Inflammatory macrophage (primary cell): ENCODE data around the gene NELL1.

ENCODE experiments used
- DNase-seq, 2 donors: peaks; one replicate each; pipeline ENCODE4 v3.0.0-alpha.2; 2020 to 2022

NELL1 gene

DNA sequence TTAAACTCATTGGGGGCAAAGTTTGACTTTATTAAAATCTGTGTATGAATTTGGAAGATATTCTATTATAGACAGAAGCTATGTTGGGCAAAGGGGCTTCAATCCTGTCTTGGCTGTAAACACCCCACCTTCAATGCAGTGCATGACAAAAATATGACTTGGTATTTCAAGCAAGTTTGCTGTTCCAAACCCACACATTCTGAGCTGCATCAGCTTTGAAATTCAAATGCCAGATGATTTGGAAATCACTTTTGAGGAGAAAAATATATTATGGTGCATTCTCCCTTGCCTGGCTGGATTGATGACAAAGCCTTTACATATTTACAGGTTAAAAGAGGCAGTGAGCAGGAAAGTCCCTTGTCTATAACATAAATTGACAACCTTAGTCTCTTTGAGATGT is 760.0 kb downstream of the NELL1 start:
- DNase-seq = no peak

DNA sequence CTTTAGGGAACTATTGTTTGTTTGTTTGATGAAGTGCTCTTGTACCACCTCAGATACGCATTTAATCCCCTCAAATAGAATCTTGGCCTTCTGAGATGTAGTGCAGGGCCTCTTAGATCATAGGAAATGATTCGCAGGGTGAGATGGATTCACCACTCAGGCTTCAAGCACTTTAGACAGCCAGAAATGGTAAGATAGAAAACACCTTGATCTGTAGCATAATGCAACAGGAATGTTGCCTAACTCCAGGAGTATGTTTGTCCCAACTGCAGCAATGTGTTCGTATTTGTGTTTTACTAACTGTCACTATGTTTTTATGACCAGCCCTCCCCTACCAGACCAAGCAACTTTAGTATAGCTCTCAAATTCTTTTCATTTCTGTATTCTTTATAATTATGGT is 761.2 kb downstream of the NELL1 start:
- DNase-seq = no peak

DNA sequence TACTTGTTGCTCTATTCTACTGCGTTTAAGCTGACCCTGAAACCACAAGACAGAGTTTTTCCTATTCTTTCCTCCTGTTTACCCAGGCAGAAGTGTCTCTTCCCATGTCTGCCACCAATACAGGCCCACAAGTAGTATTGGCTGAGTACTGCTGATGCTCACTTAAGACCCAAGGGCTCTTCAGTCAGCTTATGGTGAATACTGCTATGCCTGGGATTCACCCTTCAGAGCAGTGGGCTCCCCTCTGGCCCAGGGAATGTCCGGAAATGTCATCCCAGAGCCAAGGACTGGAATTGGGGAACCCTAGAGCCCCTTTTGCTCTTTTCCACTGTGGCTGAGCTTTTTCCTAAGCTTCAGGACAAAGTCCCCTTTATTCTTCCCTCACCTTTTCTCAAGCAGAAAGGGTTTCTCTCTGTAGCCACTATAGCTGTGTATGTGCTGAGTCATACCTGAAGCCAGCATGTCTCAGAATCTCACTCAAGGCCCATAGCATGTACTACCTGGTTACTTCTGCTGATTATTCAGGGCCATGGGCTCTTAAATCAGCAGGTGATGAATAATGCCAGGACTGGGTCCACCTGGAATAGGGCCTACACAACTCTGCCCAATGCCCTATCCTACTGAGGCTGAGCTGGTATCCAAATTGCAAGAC is 777.7 kb downstream of the NELL1 start:
- no peak for DNase-seq

DNA sequence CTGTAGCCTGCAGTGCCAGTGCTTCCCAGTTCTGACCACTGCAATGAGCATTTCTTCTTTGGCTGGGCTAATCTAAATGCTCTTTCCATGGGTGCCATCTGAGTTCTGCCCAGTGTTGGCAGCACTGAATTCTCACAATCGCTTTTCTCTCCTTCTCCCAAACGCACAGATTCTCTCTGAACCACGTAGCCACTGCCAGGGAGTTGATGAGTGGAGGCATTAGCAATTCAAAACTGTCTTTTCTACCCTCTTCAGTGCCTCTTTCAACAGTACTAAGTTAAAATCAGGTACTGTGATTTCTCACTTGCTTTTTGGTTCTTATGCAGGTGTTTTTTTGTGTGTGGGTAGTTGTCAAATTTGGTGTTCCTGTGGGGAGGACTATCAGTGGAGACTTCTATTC is 778.5 kb downstream of the NELL1 start:
- DNase-seq = no peak

DNA sequence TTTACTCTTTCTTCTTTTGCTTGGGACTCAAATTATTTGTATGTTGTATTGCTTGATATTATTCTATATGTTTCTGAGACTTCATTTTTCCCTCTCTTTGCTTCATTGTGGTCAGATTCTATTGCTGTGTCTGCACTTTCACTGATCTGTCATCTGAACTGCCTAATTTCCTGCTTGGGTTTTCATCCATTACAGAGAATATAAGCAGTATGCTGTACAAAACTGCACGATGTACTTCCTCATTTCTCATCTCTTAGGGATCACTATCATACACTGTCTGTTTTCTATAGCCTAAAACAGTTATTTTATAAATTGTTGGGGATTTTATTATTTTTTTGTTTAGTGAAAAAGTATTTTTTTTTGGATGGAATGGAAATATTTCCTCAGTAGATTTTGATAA is 786.8 kb downstream of the NELL1 start:
- DNase-seq = no peak

DNA sequence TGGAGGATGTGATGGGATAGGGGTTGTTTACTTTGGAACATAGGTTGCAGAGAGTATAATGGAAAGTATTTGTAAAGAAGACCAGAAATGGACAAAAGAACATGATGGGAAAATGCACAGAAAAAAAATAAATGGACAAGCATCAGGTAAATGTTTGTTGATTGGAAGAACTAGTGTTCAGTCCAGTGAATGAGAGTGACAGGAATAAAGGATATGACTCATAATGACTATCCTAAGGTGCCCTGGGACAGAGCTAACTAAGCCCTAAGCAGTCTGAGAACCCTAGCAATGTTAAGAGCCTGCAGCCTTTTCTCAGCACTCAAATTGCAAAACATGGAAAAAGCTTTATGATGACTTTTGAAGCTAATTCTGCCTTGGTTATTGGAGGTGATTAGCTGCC is 790.7 kb downstream of the NELL1 start:
- DNase-seq = no peak

DNA sequence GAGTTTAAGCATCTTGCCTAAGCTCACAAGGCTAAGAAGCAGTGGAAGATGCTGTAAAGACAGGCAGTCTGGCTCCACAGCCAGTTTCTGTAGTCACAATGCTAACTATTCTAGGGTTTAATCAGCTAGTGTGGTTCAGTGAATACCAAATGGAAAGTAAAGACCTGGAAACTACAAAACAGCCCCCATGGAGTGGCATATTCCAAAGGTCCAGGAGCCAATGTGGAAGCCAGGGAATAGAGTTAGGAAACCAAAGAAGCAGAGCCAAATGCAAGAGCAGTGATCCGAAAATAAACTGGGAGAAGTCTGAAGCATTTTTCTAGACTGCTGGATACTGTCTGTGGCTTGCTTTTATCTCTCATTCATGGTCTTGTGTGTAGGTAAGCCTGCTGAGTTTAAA is 792.3 kb downstream of the NELL1 start:
- no peak for DNase-seq

DNA sequence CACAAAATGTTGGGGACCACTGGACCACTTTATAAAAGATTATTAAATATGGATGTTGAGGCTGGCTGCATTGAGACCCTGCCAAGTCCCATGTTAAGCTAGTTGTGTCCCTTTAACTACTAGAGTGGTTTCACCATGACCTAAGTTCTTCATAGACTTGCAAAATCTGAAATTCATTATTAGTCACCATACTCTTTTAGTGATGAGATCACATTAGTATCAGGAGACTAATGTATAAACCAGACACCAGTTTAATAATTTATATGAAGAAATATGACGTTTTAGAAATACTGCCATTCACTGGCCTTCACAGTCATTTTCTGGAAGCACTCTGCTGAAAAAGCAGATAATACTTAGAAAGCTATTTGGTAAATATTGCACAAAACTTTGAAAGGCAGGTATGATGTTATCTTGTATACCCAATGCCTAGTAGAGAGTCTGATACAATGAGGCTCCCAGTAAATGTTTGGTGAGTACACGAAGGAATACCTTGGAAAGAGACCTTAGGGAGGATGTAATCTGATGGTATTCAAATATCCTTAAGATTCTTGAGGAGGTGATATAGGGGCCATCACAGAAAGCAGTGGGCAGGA is 795.3 kb downstream of the NELL1 start:
- DNase-seq = no peak

DNA sequence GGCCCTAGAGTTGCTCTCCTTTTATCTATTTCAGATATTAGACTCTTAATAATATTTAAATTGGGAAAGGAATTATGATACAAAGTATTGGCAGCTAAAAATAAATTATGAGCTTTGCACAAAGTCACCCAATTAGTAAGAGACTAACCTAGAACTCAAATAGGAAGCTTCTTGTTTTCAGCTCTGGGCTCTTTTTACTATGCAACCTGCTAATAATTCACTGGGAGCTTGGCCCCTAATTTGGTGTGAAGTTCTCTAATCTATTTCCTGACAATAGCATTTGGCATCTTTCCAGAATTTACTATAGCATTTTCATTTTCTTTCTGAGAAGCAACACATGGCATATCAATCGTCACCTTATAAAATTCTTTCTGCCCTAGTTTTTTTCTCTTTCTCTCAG is 795.8 kb downstream of the NELL1 start:
- DNase-seq = no peak

DNA sequence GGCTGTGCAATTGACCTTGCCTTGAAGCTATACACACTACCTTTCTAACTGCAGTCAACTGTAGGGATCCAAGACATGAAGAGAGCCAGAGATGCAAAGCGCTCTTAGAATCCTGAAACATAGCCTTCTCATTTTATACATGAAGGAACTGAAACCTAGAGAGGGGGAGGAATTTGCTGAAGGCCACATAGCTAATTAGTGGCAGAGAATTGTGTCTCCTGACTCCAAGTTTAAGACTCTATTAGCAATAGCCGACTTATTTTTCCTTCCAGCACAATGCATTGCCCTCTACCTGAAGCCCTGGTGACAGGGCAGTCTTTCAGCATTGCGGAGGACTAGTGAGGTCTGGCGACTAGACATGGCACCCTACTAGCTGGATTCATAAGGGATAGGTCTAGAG is 796.5 kb downstream of the NELL1 start:
- DNase-seq = no peak

DNA sequence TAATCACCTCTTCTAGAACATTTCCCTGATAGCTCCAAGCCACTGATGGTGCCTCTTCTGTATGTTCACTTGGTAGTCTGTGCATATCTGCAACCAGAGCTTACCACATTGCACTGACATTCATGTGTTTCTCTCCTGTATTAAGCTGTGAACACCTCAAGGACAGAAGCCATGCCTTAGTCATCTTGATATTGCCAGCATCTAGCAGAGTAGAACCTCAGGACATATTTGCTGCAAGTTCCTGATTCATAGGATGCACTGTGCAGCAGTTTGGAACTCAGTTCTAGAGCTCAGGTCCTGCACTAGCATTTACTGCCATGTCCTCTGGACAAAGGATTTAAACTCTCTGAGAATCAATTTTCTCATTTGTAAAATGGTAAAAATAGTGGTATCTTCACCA is 801.1 kb downstream of the NELL1 start:
- no peak for DNase-seq

DNA sequence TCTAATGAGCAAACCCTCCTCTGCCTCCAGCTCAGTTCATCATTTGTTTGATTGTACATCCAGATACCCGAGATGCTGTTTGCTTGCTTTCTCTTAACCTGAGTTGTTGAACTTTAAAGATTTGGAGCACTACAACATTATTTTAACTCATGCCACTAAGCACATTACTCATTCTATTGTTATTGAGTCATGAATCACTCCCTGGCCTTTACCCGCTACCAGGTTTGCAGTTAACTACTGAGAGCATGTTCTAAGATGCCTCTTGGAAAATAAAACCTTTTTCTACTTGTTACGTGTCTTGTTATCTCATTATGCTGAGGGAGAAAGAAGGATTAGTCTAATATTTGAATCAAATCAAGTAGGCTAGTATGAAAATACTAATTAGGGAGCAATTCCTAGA is 802.9 kb downstream of the NELL1 start:
- DNase-seq = no peak

DNA sequence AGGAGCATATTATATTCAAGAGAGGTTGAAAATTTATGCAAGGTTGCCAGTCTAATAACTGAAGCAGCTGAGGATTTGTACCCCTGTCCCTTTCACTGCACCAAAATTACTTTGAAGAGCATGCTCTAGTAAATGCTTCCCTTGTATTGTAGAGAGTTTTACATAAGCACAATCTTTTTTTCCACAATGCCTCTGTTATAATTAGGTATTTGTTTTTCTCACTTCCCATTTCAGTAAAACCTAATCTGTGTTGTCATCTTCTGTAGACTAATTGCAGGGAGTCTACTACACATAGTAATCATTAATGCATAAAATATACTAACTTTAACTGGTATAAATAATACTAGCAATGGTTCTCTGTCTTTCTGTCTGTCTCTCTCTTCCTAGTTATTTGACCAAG is 805.1 kb downstream of the NELL1 start:
- DNase-seq = no peak

DNA sequence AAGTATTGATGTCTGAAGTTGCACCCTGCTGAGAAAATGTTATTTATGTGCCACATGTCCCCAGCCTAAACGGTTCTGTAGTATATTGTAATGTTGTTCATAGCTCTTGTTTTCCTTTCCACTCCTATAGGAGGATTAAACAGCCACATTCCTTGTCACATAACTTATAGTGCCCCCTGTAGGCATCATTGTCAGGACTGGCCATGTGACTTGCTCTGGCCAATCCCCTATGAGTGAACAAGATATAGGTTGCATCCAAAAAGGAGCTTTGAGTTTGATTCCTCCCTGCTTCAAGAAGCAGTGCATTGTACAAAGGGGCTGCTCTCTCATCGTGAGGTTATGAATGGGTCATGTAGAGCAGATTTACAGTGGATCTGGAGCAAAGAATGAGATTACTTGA is 805.9 kb downstream of the NELL1 start:
- no peak for DNase-seq

DNA sequence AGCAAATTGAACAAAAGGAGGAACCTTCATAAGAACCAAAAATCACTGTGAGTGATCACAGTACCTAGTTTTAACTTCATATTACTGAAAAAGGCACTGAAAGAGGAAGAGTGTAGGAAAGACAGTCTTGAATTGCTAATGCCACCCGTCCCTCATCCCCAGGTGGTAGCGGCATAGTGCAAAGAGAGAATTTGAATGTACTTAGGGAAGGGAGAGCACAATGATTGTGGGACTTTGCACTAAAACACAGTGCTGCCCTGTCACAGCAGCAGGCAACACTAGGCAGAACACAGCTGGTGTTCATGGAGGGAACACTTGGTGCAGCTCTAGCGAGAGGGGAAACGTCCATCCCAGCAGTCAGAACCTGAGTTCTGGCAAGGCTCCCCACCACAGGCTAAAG is 807.2 kb downstream of the NELL1 start:
- no peak for DNase-seq

DNA sequence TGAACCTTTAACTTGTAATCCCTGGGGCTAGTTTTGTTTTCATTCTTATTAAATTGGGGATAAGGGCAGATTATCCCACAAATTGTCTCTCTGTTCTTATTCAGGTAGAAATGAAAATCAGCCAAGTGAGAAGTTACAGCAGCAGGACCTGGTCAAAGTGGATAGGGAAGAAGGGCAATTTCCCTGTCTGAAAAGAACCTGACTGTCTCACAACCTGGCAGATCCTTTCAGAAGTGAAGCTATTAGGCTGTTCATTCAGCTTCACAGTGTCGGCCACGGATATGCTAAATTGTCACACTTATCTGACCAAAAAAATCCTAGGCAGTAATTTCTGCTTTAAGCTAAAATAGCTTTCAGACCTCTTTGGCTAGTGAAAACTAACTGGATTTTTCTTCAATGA is 810.9 kb downstream of the NELL1 start:
- DNase-seq = no peak

DNA sequence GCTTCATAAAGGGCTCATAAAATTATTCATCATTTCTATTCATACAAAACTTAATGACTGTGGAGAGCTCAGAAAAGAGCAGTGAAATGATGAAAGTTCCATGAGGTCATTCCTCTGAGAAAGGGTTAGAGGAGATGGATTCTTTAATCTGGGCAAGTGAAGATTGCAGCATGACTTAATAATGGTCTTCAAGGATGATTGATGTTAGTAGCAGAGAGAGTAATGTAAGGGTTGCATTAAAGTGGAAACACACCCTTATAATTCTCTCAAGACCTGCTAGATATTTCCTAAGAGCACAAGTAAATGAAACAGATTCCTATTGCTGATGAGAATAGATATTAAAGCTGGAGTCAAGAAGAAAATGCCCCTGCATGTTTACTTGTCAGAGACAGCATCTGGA is 811.9 kb downstream of the NELL1 start:
- no peak for DNase-seq

DNA sequence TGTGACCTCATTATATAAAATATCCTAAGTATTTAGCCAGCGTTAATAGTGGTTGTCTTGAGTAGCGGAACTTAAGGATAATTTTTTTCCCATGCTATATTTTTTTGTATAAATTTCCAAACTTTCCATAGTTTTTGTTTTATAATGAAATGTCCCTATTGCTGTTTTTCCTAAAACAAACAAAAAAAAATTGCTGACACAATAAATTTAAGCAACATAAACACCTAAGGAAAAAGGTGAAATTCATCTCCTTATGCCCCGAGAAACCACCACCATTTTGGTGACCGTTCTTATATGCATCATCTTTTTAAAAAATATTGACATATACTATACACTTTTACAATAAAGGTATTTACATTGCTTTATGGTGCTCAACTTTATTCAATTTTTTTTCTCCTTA is 814.7 kb downstream of the NELL1 start:
- DNase-seq = no peak

DNA sequence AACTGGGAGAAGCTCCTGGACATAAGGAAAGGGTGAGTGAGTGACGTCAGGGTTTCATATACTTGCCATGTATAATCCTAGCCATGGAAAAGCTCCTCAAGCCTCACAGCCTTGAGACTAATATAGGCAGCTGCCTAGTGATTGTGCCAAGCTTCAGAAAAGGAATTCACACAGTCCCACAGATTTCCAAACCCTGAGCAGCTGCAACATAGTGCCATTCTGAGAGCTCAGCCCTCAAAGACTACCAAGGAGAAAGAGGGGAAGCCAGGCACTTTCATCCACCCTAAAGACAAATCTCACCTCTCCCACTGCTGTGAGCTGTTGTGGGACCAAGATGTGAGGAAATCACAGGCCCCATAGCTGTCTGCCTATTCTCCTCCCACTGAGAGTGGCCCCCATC is 815.6 kb downstream of the NELL1 start:
- DNase-seq = no peak

DNA sequence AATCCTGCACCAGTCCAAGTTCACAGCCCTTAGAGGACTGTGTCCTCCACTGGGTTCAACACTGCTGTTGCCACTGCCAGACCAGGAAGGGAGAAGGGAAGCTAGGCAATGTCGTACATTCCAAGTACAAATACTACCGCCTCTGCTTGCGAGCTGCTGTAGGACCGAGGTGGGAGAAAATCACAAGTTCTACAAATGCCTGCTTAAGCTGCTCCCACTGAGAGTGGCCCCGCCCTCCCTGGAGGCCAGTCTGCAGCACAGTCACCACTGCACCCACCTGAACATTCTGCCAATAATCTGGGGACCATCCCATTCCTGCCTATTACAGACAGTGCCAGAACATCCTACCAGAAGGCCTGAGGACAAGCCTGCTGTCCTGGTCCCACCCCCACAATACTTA is 816.0 kb downstream of the NELL1 start:
- DNase-seq = no peak

DNA sequence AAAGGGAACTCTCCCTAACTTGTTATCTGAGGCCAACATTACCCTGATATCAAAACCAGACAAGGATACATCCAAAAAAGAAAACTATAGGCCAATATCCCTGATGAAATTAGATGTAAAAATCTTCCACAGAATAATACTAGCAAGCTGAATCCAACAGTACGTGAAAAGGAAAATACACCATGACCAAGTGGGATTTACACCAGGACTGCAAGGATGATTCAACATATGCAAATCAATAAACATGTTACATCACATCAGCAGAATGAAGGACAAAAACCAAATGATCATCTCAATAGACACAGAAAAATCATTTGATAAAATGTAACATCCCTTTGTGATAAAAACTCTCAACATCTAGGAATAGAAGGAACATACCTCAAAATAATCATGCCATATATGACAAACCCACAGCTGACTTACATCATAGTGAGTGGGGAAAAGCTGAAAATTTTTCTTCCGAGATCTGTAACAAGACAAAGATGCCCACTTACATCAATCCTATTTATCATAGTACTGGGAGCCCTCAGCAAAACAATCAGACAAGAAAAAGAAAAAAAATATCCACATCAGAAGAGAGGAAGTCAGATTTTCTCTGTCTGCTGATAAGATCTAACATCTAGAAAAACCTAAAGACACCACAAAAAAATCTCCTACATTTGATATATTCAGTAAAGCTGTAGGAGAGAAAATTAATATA is 820.2 kb downstream of the NELL1 start:
- no peak for DNase-seq

DNA sequence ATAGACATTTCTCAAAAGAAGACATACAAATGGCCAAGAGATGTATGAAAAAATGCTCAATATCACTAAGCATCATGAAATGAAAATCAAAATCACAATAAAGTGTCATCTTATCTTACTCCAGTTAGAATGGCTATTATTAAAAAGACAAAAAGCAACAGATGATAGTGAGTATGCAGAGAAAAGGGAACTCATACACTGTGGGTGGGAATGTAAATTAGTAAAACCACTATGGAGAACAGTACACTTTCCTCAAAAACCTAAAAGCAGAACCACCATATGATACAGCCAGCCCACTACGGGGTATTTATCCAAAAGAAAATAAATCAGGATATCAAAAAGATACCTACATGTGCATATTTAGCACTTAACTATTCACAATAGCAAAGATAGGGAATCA is 823.5 kb downstream of the NELL1 start:
- DNase-seq = peak; percentile 49 to 62

DNA sequence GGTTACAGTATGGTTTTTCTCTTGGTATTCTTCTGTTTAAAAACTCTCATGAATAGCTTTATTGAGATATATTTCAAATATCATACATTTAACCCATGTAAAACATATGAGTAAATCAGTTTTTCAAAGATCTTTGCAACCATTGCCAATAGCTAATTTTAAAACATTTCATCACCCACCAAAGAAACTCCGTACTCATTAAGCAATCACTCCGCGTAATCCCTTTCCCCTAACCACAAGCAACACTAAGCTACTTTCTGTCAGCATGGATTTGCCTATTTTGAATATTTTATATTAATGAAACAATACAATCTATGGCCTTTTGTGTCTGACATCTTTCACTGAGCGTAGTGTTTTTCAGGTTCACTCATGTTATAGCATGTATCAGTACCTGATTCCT is 825.6 kb downstream of the NELL1 start:
- peak; percentile 2 to 35 for DNase-seq

DNA sequence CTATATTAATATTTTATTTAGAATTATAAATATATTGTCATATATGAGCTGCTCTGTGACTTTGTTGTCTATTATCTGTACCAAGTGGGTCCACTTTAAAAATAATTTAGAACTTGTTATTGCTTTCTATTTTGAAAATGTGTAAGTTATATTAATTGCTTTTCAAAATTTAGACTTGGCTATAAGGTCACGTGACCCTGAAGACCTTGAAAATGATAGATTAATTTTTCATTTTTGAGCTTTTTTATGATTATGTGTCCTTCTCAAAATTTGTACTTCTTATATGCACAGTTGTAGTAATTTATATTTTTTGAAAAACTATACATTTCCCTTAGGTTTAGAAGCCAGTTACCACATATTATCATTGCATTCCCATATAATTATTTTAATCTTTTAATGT is 826.5 kb downstream of the NELL1 start:
- no peak for DNase-seq

DNA sequence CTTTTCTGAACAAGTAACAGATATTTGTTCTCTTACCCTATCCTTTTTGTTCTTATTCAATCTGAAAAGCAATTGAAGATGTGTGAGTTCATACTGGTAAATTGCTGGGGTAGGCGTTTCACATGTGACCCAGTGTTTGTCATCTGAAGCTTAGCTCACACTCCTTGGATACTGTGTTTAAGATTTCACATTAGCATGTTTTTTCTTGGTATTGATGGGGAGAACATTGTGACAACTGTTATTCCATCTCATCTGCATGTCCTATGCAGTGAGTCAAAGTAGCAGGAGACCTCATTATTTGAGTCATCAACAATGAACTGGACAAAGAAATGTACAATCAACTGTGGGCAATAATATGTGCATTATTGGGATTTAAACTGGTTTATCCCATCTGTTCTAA is 831.9 kb downstream of the NELL1 start:
- no peak for DNase-seq
